ENCODE data around the gene MARCHF9. TPM values are rescaled to one million over a fixed set of nuclear protein-coding genes. Genes with fewer than 3 reads are reported as not detected.

MARCHF9 gene
- total RNA-seq, 1 experiment from 2014 or later = 6.2 TPM

- TF ChIP-seq, protein P1, sequence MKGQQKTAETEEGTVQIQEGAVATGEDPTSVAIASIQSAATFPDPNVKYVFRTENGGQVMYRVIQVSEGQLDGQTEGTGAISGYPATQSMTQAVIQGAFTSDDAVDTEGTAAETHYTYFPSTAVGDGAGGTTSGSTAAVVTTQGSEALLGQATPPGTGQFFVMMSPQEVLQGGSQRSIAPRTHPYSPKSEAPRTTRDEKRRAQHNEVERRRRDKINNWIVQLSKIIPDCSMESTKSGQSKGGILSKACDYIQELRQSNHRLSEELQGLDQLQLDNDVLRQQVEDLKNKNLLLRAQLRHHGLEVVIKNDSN (CRISPR knock-in tag; IDR thresholded peaks at IDR 0.05) = no peak
- no peak for TF ChIP-seq MLX (CRISPR knock-in tag; IDR thresholded peaks at IDR 0.05)
- no peak for TF ChIP-seq SMAD4 (CRISPR knock-in tag; IDR thresholded peaks at IDR 0.05)
- TF ChIP-seq, protein P2, sequence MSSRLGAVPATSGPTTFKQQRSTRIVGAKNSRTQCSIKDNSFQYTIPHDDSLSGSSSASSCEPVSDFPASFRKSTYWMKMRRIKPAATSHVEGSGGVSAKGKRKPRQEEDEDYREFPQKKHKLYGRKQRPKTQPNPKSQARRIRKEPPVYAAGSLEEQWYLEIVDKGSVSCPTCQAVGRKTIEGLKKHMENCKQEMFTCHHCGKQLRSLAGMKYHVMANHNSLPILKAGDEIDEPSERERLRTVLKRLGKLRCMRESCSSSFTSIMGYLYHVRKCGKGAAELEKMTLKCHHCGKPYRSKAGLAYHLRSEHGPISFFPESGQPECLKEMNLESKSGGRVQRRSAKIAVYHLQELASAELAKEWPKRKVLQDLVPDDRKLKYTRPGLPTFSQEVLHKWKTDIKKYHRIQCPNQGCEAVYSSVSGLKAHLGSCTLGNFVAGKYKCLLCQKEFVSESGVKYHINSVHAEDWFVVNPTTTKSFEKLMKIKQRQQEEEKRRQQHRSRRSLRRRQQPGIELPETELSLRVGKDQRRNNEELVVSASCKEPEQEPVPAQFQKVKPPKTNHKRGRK (CRISPR knock-in tag; IDR thresholded peaks at IDR 0.05; ENCODE audit: borderline replicate concordance) = no peak
- TF ChIP-seq, protein P3, sequence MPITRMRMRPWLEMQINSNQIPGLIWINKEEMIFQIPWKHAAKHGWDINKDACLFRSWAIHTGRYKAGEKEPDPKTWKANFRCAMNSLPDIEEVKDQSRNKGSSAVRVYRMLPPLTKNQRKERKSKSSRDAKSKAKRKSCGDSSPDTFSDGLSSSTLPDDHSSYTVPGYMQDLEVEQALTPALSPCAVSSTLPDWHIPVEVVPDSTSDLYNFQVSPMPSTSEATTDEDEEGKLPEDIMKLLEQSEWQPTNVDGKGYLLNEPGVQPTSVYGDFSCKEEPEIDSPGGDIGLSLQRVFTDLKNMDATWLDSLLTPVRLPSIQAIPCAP (CRISPR knock-in tag; IDR thresholded peaks at IDR 0.05) = no peak
- TF ChIP-seq RELA (CRISPR knock-in tag; IDR thresholded peaks at IDR 0.05; ENCODE audit: borderline replicate concordance) = no peak
- no peak for TF ChIP-seq NR2C2 (CRISPR knock-in tag; IDR thresholded peaks at IDR 0.05)
- no peak for TF ChIP-seq ATF6 (CRISPR knock-in tag; IDR thresholded peaks at IDR 0.05)
- no peak for TF ChIP-seq PRDM15 (CRISPR knock-in tag; IDR thresholded peaks at IDR 0.05)
- no peak for TF ChIP-seq ZNF219 (CRISPR knock-in tag; IDR thresholded peaks at IDR 0.05; ENCODE audit: borderline replicate concordance)
- TF ChIP-seq GTF2I (CRISPR knock-in tag; conservative IDR thresholded peaks at IDR 0.05) = no peak
Observed at GRCh38 chr12:57806677-57807076, 51.8 kb downstream of the MARCHF9 start (continued).

GRCh38 chr12:57807285-57807684, 52.4 kb downstream of the MARCHF9 start:
- DNase-seq (ENCODE audit: low spot score) = no peak
- H3K4me3 Mint-ChIP-seq = no peak overlapping the region
- H3K9me3 Mint-ChIP-seq = no peaks in the 10 kb centered on the region
- no peak overlapping the region for H3K27ac Mint-ChIP-seq
- peaks cover 2% of the 10 kb centered on the region for H3K36me3 Mint-ChIP-seq
- ATAC-seq = no peak
- ChIA-PET POLR2A (no interaction called here), CTCF (no interaction called here)
- H3K27me3 Mint-ChIP-seq (ENCODE audit: low read depth) = no peaks in the 10 kb centered on the region
- H3K4me1 Mint-ChIP-seq = no peaks in the 10 kb centered on the region
- no peak for TF ChIP-seq FOXK1 (CRISPR knock-in tag; IDR thresholded peaks at IDR 0.05)

DNA sequence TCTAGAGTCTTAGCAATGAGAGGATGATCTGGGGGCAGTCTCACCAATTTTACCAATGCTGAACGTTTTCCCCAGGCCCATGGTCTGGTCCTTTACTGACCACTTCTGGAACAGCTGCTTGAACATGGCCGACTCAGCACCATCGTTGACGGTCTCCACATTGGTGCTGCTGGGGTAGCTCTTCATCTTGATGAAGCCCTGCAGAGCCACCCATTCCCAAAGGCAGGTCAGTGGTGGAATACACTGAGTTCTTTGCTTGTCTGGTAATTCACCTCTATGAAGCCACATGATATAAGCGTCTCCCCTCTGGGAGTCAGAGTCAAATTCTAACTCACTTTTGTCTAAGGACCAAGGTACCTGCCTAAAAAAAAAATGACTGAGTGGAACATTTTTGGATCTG, 53.4 kb downstream of the MARCHF9 start:
- no peak for ATAC-seq
- Mint-ChIP-seq H3K4me3 (no peak overlapping the region), H3K27me3 (ENCODE audit: low read depth) (no peaks in the 10 kb centered on the region), H3K4me1 (no peaks in the 10 kb centered on the region), H3K36me3 (peaks cover 2% of the 10 kb centered on the region), H3K9me3 (no peaks in the 10 kb centered on the region), H3K27ac (no peak overlapping the region)
- no peak for TF ChIP-seq NR1H2 (CRISPR knock-in tag; IDR thresholded peaks at IDR 0.05)
- TF ChIP-seq IRF2 (CRISPR knock-in tag; IDR thresholded peaks at IDR 0.05; ENCODE audit: borderline replicate concordance, low read depth) = no peak
- TF ChIP-seq ZNF219 (CRISPR knock-in tag; IDR thresholded peaks at IDR 0.05; ENCODE audit: borderline replicate concordance) = no peak
- no peak for TF ChIP-seq ERG (CRISPR knock-in tag; IDR thresholded peaks at IDR 0.05)
- TF ChIP-seq SMAD4 (CRISPR knock-in tag; IDR thresholded peaks at IDR 0.05) = no peak
- TF ChIP-seq MYBL2 (CRISPR knock-in tag; IDR thresholded peaks at IDR 0.05) = no peak
- DNase-seq (ENCODE audit: low spot score) = no peak
- CTCF ChIA-PET = interaction anchor here (1.0 kb wide), 1 partner anchor 52 kb away, joined by 3 read pairs; no protein-coding TSS in a partner anchor
- POLR2A ChIA-PET = no interaction called here
